Spleen (tissue), 7 donors: Measurements from ENCODE around the gene LRPPRC.

Source experiments
- POLR2A ChIP-seq, 3 donors: fragments of 450-650 bp; IDR thresholded peaks; one replicate each; pipeline ENCODE4 v1.5.1; 2017; ENCODE audit warnings: antibody characterized with exemption in 3 of 3, mild to moderate bottlenecking in 1 of 3
- TF ChIP-seq, protein P1 (sequence below), 11 experiments: fragments of 200-600 bp in 7 of 11; fragments of 450-650 bp in 4 of 11; sonication (generic) in 4 of 11; IDR thresholded peaks in 8 of 11; conservative IDR thresholded peaks in 3 of 11; 1 replicate in 7 of 11; 2 replicates in 4 of 11; pipeline versions ENCODE4 v1.4.0 to v1.8.0; 2016 to 2021; ENCODE audit warnings: antibody characterized with exemption in 11 of 11, inconsistent platforms in 4 of 11, mild to moderate bottlenecking in 1 of 11
- donor health status: DM: no; HTN: no; CAD: no; lungs with moderate emphysema.
- donor health status: DM: no; HTN: no; CAD: no.
- donor health status: DM: no; HTN: no; CAD: no.

DNA sequence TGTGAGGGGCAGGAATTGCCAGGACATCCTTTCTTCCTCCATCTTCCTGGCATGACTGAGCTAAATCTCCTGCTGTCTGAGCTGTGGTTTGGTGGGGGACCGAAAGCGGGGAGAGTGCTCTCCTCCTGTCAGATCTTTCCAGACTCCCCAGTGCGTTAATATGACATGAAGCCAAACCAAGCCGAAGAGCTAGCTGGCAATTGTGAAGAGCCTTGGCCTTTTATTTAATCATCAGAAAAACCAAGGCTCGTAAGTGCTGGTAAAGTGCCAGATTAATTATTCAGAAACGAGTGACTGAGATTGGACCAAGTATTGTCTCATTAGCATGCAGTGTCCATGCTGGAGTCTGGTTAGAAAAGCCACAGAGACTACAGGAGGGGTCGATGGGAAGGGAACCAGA lies 14.5 kb upstream of the LRPPRC start:
- TF ChIP-seq, protein P1, sequence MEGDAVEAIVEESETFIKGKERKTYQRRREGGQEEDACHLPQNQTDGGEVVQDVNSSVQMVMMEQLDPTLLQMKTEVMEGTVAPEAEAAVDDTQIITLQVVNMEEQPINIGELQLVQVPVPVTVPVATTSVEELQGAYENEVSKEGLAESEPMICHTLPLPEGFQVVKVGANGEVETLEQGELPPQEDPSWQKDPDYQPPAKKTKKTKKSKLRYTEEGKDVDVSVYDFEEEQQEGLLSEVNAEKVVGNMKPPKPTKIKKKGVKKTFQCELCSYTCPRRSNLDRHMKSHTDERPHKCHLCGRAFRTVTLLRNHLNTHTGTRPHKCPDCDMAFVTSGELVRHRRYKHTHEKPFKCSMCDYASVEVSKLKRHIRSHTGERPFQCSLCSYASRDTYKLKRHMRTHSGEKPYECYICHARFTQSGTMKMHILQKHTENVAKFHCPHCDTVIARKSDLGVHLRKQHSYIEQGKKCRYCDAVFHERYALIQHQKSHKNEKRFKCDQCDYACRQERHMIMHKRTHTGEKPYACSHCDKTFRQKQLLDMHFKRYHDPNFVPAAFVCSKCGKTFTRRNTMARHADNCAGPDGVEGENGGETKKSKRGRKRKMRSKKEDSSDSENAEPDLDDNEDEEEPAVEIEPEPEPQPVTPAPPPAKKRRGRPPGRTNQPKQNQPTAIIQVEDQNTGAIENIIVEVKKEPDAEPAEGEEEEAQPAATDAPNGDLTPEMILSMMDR (IDR thresholded peaks at IDR 0.05 in 8 of 11, conservative IDR thresholded peaks at IDR 0.05 in 3 of 11): no peak
- TF ChIP-seq POLR2A (IDR thresholded peaks at IDR 0.05): no peak
